ENCODE measurements around the gene BMI1. TPM values are rescaled to one million over a fixed set of nuclear protein-coding genes. Genes with fewer than 3 reads are reported as not detected.
"Not testable (repeated sequence)": the region's sequence is repeated elsewhere in the genome, so short reads cannot be mapped to it uniquely, and the experiment has no call there.

Gene BMI1
- total RNA-seq, 1 experiment from 2014 or later: 3.4 TPM

- TF ChIP-seq FOXP4 (CRISPR knock-in tag; IDR thresholded peaks at IDR 0.05): no peak
- no peak for TF ChIP-seq ZBTB43 (CRISPR knock-in tag; IDR thresholded peaks at IDR 0.05)
- no peak for TF ChIP-seq ZNF396 (CRISPR knock-in tag; IDR thresholded peaks at IDR 0.05; ENCODE audit: borderline replicate concordance)
- TF ChIP-seq E2F5 (CRISPR knock-in tag; IDR thresholded peaks at IDR 0.05): no peak
Measured at GRCh38 chr10:22356324-22356873, 35.5 kb downstream of the BMI1 start (continued).

GRCh38 chr10:22357770-22358169, 36.9 kb downstream of the BMI1 start:
- CTCF ChIA-PET; H3K36me3 Mint-ChIP-seq; H3K4me1 Mint-ChIP-seq; H3K9me3 Mint-ChIP-seq; DNase-seq (ENCODE audit: low spot score); ATAC-seq; POLR2A ChIA-PET; H3K27me3 Mint-ChIP-seq (ENCODE audit: low read depth); H3K27ac Mint-ChIP-seq; H3K4me3 Mint-ChIP-seq: not testable (repeated sequence)

GRCh38 chr10:22363305-22363704, 42.4 kb downstream of the BMI1 start:
- Mint-ChIP-seq H3K9me3 (no peaks in the 10 kb centered on the region), H3K36me3 (no peaks in the 10 kb centered on the region), H3K27me3 (ENCODE audit: low read depth) (no peaks in the 10 kb centered on the region), H3K4me1 (0 out of 2 replicates have a peak, but pooled peaks cover 3% of the 10 kb centered on the region), H3K4me3 (no peak overlapping the region), H3K27ac (no peak overlapping the region)
- ChIA-PET CTCF (no interaction called here), POLR2A (no interaction called here)
- DNase-seq (ENCODE audit: low spot score) (no peak), ATAC-seq (no peak)
- TF ChIP-seq NFE2L1 (CRISPR knock-in tag; IDR thresholded peaks at IDR 0.05): no peak
- TF ChIP-seq IRF2 (CRISPR knock-in tag; IDR thresholded peaks at IDR 0.05; ENCODE audit: borderline replicate concordance, low read depth): no peak
- TF ChIP-seq AFF4 (CRISPR knock-in tag; IDR thresholded peaks at IDR 0.05; ENCODE audit: borderline replicate concordance): no peak
- TF ChIP-seq GRHL2 (CRISPR knock-in tag; IDR thresholded peaks at IDR 0.05; ENCODE audit: insufficient replicate concordance, severe bottlenecking): no peak
- TF ChIP-seq IRF1 (CRISPR knock-in tag; IDR thresholded peaks at IDR 0.05): no peak
- TF ChIP-seq ZSCAN18 (CRISPR knock-in tag; IDR thresholded peaks at IDR 0.05): no peak
- no peak for TF ChIP-seq ZNF263 (CRISPR knock-in tag; IDR thresholded peaks at IDR 0.05; ENCODE audit: low read depth)
- TF ChIP-seq ZNF671 (CRISPR knock-in tag; IDR thresholded peaks at IDR 0.05): no peak
- no peak for TF ChIP-seq PREB (CRISPR knock-in tag; IDR thresholded peaks at IDR 0.05; ENCODE audit: borderline replicate concordance)
- no peak for TF ChIP-seq PRRX2 (CRISPR knock-in tag; IDR thresholded peaks at IDR 0.05)
- TF ChIP-seq ZBTB21 (CRISPR knock-in tag; IDR thresholded peaks at IDR 0.05; ENCODE audit: borderline replicate concordance): no peak
- no peak for TF ChIP-seq NR1H2 (CRISPR knock-in tag; IDR thresholded peaks at IDR 0.05)
- no peak for TF ChIP-seq SOX15 (CRISPR knock-in tag; IDR thresholded peaks at IDR 0.05)
- TF ChIP-seq FOXP4 (CRISPR knock-in tag; IDR thresholded peaks at IDR 0.05): no peak
- no peak for TF ChIP-seq NR2C2 (CRISPR knock-in tag; IDR thresholded peaks at IDR 0.05)
- no peak for TF ChIP-seq NFATC4 (CRISPR knock-in tag; IDR thresholded peaks at IDR 0.05)
- TF ChIP-seq FOXJ3 (CRISPR knock-in tag; IDR thresholded peaks at IDR 0.05; ENCODE audit: borderline replicate concordance): no peak
